Progenitor cell of endocrine pancreas (in vitro differentiated cells): ENCODE data around the gene LRBA. TPM values are rescaled to one million over a fixed set of nuclear protein-coding genes. Genes with fewer than 3 reads are reported as not detected.

Source experiments
- DNase-seq: peaks from one replicate; pipeline ENCODE4 v3.0.0; 2021; ENCODE audit warnings: low spot score; ENCODE audit not compliant: unreplicated experiment
- H3K27ac Mint-ChIP-seq: 2 replicates; pipeline ENCODE4 v1.8.0; 2021; ENCODE audit warnings: mild to moderate bottlenecking, moderate library complexity, mixed read lengths
- H3K27me3 Mint-ChIP-seq: 2 replicates; pipeline ENCODE4 v1.8.0; 2021; ENCODE audit warnings: mixed read lengths
- H3K36me3 Mint-ChIP-seq: 2 replicates; pipeline ENCODE4 v1.8.0; 2022; ENCODE audit warnings: mixed read lengths; ENCODE audit not compliant: insufficient read depth
- H3K4me1 Mint-ChIP-seq: 2 replicates; pipeline ENCODE4 v1.8.0; 2021; ENCODE audit warnings: low read depth, mixed read lengths
- H3K4me3 Mint-ChIP-seq: 2 replicates; pipeline ENCODE4 v1.8.0; 2021; ENCODE audit warnings: low read depth, mild to moderate bottlenecking, moderate library complexity, mixed read lengths
- H3K9me3 Mint-ChIP-seq: 2 replicates; pipeline ENCODE4 v1.8.0; 2021; ENCODE audit warnings: low read depth, mixed read lengths
- CTCF ChIP-seq: fragments of 200-600 bp; sonication (generic); IDR thresholded peaks from one replicate; pipeline ENCODE4 v1.5.0; 2021; ENCODE audit warnings: antibody characterized with exemption, mild to moderate bottlenecking; ENCODE audit not compliant: unreplicated experiment
- total RNA-seq: library from RNA; stranded (reverse); gene quantifications from 2 replicates; pipeline ENCODE4 v1.2.1, GENCODE V29; 2021

LRBA gene
- total RNA-seq, 1 donor from 2014 or later, result 95.2 TPM

- Mint-ChIP-seq H3K36me3 (peaks cover 5% of the 10 kb centered on the region), H3K4me1 (peaks cover 15% of the 10 kb centered on the region), H3K9me3 (no peaks in the 10 kb centered on the region), H3K27ac (no peak overlapping the region), H3K27me3 (no peaks in the 10 kb centered on the region), H3K4me3 (no peak overlapping the region)
- DNase-seq, result no peak
- TF ChIP-seq CTCF, result no peak
These were observed 780.8 kb downstream of the LRBA start for GRCh38 chr4:150234246-150234645.

GRCh38 chr4:150232029-150232428 lies 783.1 kb downstream of the LRBA start:
- no peak for TF ChIP-seq CTCF
- Mint-ChIP-seq H3K36me3 (peaks cover 5% of the 10 kb centered on the region), H3K4me1 (peaks cover 15% of the 10 kb centered on the region), H3K9me3 (no peaks in the 10 kb centered on the region), H3K27ac (no peak overlapping the region), H3K4me3 (no peak overlapping the region), H3K27me3 (no peaks in the 10 kb centered on the region)
- no peak for DNase-seq

GRCh38 chr4:150231107-150231770 lies 783.8 kb downstream of the LRBA start:
- no peak for TF ChIP-seq CTCF
- Mint-ChIP-seq H3K9me3 (no peaks in the 10 kb centered on the region), H3K4me3 (no peak overlapping the region), H3K27me3 (no peaks in the 10 kb centered on the region), H3K27ac (no peak overlapping the region), H3K36me3 (peaks cover 5% of the 10 kb centered on the region), H3K4me1 (peaks cover 15% of the 10 kb centered on the region)
- no peak for DNase-seq

GRCh38 chr4:150230561-150230960 lies 784.5 kb downstream of the LRBA start:
- Mint-ChIP-seq H3K27ac (no peak overlapping the region), H3K4me3 (no peak overlapping the region), H3K4me1 (peaks cover 15% of the 10 kb centered on the region), H3K9me3 (no peaks in the 10 kb centered on the region), H3K27me3 (no peaks in the 10 kb centered on the region), H3K36me3 (peaks cover 5% of the 10 kb centered on the region)
- TF ChIP-seq CTCF, result no peak
- no peak for DNase-seq

GRCh38 chr4:150229520-150229919 lies 785.6 kb downstream of the LRBA start:
- Mint-ChIP-seq H3K4me1 (peaks cover 15% of the 10 kb centered on the region), H3K27ac (no peak overlapping the region), H3K4me3 (no peak overlapping the region)

More at GRCh38 chr4:150229520-150229919, 785.6 kb downstream of the LRBA start:
- no peak for DNase-seq
- TF ChIP-seq CTCF, result no peak
- peaks cover 5% of the 10 kb centered on the region for H3K36me3 Mint-ChIP-seq
- H3K27me3 Mint-ChIP-seq, result no peaks in the 10 kb centered on the region
- H3K9me3 Mint-ChIP-seq, result no peaks in the 10 kb centered on the region
